GM23338 (cell line): Measurements from ENCODE around the gene DDIT3. TPM values are rescaled to one million over a fixed set of nuclear protein-coding genes. Genes with fewer than 3 reads are reported as not detected.

Experiments used
- CREB1 ChIP-seq: fragments of 250-450 bp; sonication (Bioruptor Pico); IDR thresholded peaks from 2 replicates; pipeline ENCODE4 v1.5.0; 2020; ENCODE audit warnings: low read depth, mild to moderate bottlenecking, moderate library complexity
- CTCF ChIP-seq, 2 experiments: fragments of 200-600 bp in 1 of 2; sonication (generic) in 1 of 2; conservative IDR thresholded peaks; 2 replicates each; pipeline versions ENCODE4 v1.5.1 to v1.6.1; 2016 to 2017; ENCODE audit warnings: antibody characterized with exemption in 2 of 2, low read depth in 2 of 2, mild to moderate bottlenecking in 2 of 2, moderate library complexity in 1 of 2
- ETS1 ChIP-seq: IDR thresholded peaks from 2 replicates; pipeline ENCODE4 v1.6.1; 2016; ENCODE audit warnings: antibody characterized with exemption
- EZH2 ChIP-seq: fragments of 200-600 bp; sonication (generic); IDR thresholded peaks from one replicate; pipeline ENCODE4 v1.8.0; 2017; ENCODE audit warnings: antibody characterized with exemption, mild to moderate bottlenecking, low read depth; ENCODE audit not compliant: unreplicated experiment
- EZH2phosphoT487 ChIP-seq: fragments of 200-600 bp; sonication (generic); IDR thresholded peaks from one replicate; pipeline ENCODE4 v1.8.1; 2018; ENCODE audit warnings: antibody characterized with exemption; ENCODE audit not compliant: unreplicated experiment
- JUNB ChIP-seq: IDR thresholded peaks from one replicate; pipeline ENCODE4 v1.6.1; 2016; ENCODE audit warnings: antibody characterized with exemption; ENCODE audit not compliant: unreplicated experiment
- NANOG ChIP-seq: IDR thresholded peaks from 2 replicates; pipeline ENCODE4 v1.6.1; 2016; ENCODE audit warnings: antibody characterized with exemption, borderline replicate concordance
- POLR2AphosphoS5 ChIP-seq: IDR thresholded peaks from 2 replicates; pipeline ENCODE4 v1.6.1; 2016; ENCODE audit warnings: antibody characterized with exemption, low read depth
- REST ChIP-seq: IDR thresholded peaks from one replicate; pipeline ENCODE4 v1.6.1; 2018; ENCODE audit warnings: antibody characterized with exemption; ENCODE audit not compliant: unreplicated experiment
- STAT1 ChIP-seq: IDR thresholded peaks from one replicate; pipeline ENCODE4 v1.6.1; 2016; ENCODE audit warnings: antibody characterized with exemption; ENCODE audit not compliant: unreplicated experiment
- ZNF114 ChIP-seq: fragments of 250-450 bp; sonication (Bioruptor Pico); IDR thresholded peaks from 2 replicates; pipeline ENCODE4 v1.5.0; 2020; ENCODE audit warnings: mild to moderate bottlenecking, moderate library complexity
- ZNF462 ChIP-seq: fragments of 250-450 bp; sonication (Bioruptor Pico); IDR thresholded peaks from 2 replicates; pipeline ENCODE4 v1.5.0; 2020; ENCODE audit warnings: mild to moderate bottlenecking, moderate library complexity
- polyA plus RNA-seq: library from polyadenylated mRNA; unstranded; fragments of >200 nt; fragmentation: Nextera tagmentation; extraction: Ambion mirVana; gene quantifications from 2 replicates; pipeline ENCODE4 v1.2.1, GENCODE V29; 2016
- total RNA-seq: library from RNA; depleted of rRNA; stranded (reverse); fragments of >200 nt; shearing (Covaris generic); gene quantifications from 2 replicates; pipeline ENCODE4 v1.2.3, GENCODE V29; 2014

DDIT3 gene
- total and polyA plus RNA-seq, 2 experiments from 2014 or later, result 3.9 to 12.5 TPM

- no peak for TF ChIP-seq ZNF462 (CRISPR knock-in tag)
- no peak for TF ChIP-seq EZH2
- no peak for TF ChIP-seq CTCF (conservative IDR thresholded peaks at IDR 0.05; ENCODE audit: low read depth in 2 of 2)
- TF ChIP-seq ZNF114 (CRISPR knock-in tag), result no peak
- no peak for TF ChIP-seq STAT1
- TF ChIP-seq ETS1, result no peak
- TF ChIP-seq POLR2AphosphoS5, result no peak
- no peak for TF ChIP-seq NANOG
- no peak for TF ChIP-seq REST
- TF ChIP-seq CREB1 (CRISPR knock-in tag), result no peak
- no peak for TF ChIP-seq JUNB
- no peak for TF ChIP-seq EZH2phosphoT487
These were observed 25.6 kb upstream of the DDIT3 start (continued) for GRCh38 chr12:57545809-57546437.
